ENCODE results near the gene C8A.

Gene C8A

DNA sequence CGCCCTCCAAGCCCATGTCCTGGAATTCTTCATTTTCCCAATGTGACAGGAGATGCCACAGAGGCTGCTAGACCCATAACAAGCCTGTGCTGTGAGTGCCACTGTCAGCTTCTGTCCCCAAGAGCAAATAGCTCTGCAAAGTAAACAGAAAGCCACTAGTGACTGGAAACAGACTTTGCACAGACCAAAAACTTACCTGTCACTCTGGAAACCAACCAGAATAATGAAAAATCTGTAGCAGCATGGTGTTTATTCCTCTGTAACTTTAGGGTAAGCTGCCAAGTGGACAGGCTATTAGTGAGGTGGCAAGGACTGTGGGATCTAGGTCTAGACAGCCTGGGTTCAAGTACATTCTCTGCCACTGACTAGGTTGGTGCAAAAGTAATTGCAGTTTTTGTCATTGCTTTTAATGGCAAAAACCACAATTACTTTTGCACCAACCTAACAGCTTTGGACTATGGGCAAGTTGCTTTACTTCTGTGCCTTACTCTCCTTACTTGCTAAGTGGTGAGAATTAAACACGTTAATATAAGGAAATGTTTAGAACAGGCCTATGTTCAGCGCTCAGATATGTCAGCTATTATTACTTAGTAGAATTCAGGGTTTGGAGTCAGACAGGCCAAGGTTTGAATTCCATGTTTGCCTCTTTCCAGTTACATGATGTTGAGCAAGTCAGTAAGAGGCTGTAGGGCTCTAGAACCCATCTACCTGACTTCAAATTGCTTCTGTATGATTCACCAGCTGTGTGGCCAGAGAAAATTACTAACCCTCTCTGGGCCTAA, 111.5 kb downstream of the C8A start, which contains the start of gene C8B:
TSS of gene C8B (minus strand) at position 100 of the 782 bp plus-strand sequence. CDS start at position 33, 67 bp downstream.
- TF ChIP-seq TEAD4 (IDR thresholded peaks at IDR 0.05), result no peak
- no peak for TF ChIP-seq USF1 (IDR thresholded peaks at IDR 0.05)
- no peak for TF ChIP-seq EP300 (IDR thresholded peaks at IDR 0.05; ENCODE audit: borderline replicate concordance)
- TF ChIP-seq EGR1 (IDR thresholded peaks at IDR 0.05), result no peak
- TF ChIP-seq MAX (IDR thresholded peaks at IDR 0.05), result no peak
- TF ChIP-seq, protein P1, sequence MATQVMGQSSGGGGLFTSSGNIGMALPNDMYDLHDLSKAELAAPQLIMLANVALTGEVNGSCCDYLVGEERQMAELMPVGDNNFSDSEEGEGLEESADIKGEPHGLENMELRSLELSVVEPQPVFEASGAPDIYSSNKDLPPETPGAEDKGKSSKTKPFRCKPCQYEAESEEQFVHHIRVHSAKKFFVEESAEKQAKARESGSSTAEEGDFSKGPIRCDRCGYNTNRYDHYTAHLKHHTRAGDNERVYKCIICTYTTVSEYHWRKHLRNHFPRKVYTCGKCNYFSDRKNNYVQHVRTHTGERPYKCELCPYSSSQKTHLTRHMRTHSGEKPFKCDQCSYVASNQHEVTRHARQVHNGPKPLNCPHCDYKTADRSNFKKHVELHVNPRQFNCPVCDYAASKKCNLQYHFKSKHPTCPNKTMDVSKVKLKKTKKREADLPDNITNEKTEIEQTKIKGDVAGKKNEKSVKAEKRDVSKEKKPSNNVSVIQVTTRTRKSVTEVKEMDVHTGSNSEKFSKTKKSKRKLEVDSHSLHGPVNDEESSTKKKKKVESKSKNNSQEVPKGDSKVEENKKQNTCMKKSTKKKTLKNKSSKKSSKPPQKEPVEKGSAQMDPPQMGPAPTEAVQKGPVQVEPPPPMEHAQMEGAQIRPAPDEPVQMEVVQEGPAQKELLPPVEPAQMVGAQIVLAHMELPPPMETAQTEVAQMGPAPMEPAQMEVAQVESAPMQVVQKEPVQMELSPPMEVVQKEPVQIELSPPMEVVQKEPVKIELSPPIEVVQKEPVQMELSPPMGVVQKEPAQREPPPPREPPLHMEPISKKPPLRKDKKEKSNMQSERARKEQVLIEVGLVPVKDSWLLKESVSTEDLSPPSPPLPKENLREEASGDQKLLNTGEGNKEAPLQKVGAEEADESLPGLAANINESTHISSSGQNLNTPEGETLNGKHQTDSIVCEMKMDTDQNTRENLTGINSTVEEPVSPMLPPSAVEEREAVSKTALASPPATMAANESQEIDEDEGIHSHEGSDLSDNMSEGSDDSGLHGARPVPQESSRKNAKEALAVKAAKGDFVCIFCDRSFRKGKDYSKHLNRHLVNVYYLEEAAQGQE (IDR thresholded peaks at IDR 0.05; ENCODE audit: low read depth), result no peak
- no peak for TF ChIP-seq FOXM1 (IDR thresholded peaks at IDR 0.05; ENCODE audit: borderline replicate concordance, low read depth)
- TF ChIP-seq TAF1 (IDR thresholded peaks at IDR 0.05; ENCODE audit: low read depth), result no peak
- TF ChIP-seq RAD21 (IDR thresholded peaks at IDR 0.05; ENCODE audit: low read depth), result no peak
- no peak for TF ChIP-seq CEBPB (IDR thresholded peaks at IDR 0.05)
- TF ChIP-seq ZBTB7A (IDR thresholded peaks at IDR 0.05; ENCODE audit: low read depth), result no peak
- TF ChIP-seq YY1 (IDR thresholded peaks at IDR 0.05; ENCODE audit: low read depth), result no peak
- no peak for TF ChIP-seq TCF12 (IDR thresholded peaks at IDR 0.05; ENCODE audit: low read depth)
- TF ChIP-seq NFIC (IDR thresholded peaks at IDR 0.05), result no peak
- no peak for TF ChIP-seq CREB1 (IDR thresholded peaks at IDR 0.05; ENCODE audit: low read depth)

DNA sequence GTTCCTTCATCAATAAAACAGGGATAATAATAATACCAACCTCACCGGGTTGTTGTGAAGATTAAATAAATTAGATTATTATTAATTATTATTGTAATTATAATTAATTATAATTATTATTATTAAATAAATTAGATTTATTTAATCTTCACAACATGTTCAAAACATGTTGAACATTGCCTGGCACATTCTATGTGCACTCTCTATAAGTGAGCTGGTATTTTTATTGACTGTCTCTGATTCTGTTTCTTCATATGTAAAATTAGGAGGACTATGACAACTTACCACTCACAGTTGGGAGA, 112.1 kb downstream of the C8A start:
- TF ChIP-seq TAF1 (IDR thresholded peaks at IDR 0.05; ENCODE audit: low read depth) (no peak), CREB1 (IDR thresholded peaks at IDR 0.05; ENCODE audit: low read depth) (no peak), FOXM1 (IDR thresholded peaks at IDR 0.05; ENCODE audit: borderline replicate concordance, low read depth) (no peak), EGR1 (IDR thresholded peaks at IDR 0.05) (no peak), YY1 (IDR thresholded peaks at IDR 0.05; ENCODE audit: low read depth) (no peak), TEAD4 (IDR thresholded peaks at IDR 0.05) (no peak), TCF12 (IDR thresholded peaks at IDR 0.05; ENCODE audit: low read depth) (no peak), ZBTB7A (IDR thresholded peaks at IDR 0.05; ENCODE audit: low read depth) (no peak)

DNA sequence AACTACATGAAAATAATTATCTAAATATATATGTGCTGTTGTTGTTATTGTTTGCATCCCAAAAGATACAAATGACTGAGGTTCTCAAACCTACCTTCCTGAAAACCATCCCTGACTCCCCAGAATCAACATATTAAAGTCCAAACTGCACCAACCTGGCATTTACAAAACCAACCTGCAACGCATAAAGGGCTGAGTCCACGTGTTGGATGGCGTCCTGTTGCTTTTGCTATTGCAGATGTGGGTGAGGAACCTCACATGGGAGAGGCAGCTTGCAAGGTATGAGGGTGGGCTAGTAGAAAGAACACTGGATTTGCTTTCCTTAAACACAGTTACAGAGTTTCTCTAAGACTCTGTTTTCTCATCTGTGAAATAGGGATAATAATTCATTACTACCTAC, 112.8 kb downstream of the C8A start:
- no peak for TF ChIP-seq MAX (IDR thresholded peaks at IDR 0.05)

All from Ishikawa (cell line).